ENCODE measurements around the gene ZNF556. TPM values are rescaled to one million over a fixed set of nuclear protein-coding genes. Genes with fewer than 3 reads are reported as not detected.

ZNF556 gene
- total and polyA plus RNA-seq, 2 experiments from 2014 or later: not detected

DNA sequence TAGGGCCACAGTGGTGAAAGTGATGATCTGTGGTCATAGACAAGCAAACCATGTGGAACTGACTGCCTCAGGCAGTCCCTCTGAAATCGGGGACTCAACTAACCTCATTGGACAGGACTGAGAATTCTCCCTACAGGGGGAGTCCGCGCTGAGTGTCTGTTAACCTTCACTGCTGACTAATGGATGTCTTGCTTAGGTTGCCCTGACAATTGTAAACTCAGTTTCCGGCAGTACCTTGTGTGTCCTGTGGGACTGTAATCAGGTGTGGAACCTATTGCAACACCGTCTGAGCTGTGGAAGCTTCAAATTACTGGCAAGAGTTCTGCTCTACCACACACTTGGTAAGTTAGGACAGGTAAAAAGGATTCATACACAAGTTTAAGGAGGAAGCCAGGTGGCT lies 55.9 kb downstream of the ZNF556 start:
- H3K27me3 ChIP-seq (replicated peaks; ENCODE audit: insufficient read depth): no peaks in the 10 kb centered on the region
- in situ Hi-C loops (cut with MboI): no loop called here
- no peak for DNase-seq
- no peaks in the 10 kb centered on the region for H3K9me2 ChIP-seq (ENCODE audit: insufficient read depth)
- no peak overlapping the region for H3K4me2 ChIP-seq (ENCODE audit: unreplicated experiment)
- H3K9ac ChIP-seq: no peak overlapping the region
- 76 to 86% methylated on average over 5 of the region's 5 CpGs for WGBS, 2 experiments (ENCODE audit: low coverage in 1 of 2, low lambda C conversion rate in 2 of 2, missing lambda C conversion rate in 2 of 2)
- peaks cover 4% of the 10 kb centered on the region for H3K36me3 ChIP-seq (ENCODE audit: low read depth)
- peaks cover 21% of the 10 kb centered on the region for H3F3A ChIP-seq (ENCODE audit: insufficient read depth)
- H3K4me3 ChIP-seq: no peak overlapping the region
- H3K4me1 ChIP-seq (ENCODE audit: insufficient read depth): peaks cover 9% of the 10 kb centered on the region; the same call in 1 of the 2 replicates
- H3K27ac ChIP-seq: no peak overlapping the region
- TF ChIP-seq EZH2 (IDR thresholded peaks at IDR 0.05; ENCODE audit: insufficient read depth, poor library complexity, severe bottlenecking): no peak
- TF ChIP-seq EZH2phosphoT487 (IDR thresholded peaks at IDR 0.05; ENCODE audit: insufficient read depth, low read depth): no peak
- no peak overlapping the region for H2AFZ ChIP-seq
- no peaks in the 10 kb centered on the region for H3K9me3 ChIP-seq (ENCODE audit: low read depth)
- H4K20me1 ChIP-seq (ENCODE audit: insufficient read depth): no peaks in the 10 kb centered on the region
- H3K79me2 ChIP-seq (ENCODE audit: insufficient read depth): no peaks in the 10 kb centered on the region

DNA sequence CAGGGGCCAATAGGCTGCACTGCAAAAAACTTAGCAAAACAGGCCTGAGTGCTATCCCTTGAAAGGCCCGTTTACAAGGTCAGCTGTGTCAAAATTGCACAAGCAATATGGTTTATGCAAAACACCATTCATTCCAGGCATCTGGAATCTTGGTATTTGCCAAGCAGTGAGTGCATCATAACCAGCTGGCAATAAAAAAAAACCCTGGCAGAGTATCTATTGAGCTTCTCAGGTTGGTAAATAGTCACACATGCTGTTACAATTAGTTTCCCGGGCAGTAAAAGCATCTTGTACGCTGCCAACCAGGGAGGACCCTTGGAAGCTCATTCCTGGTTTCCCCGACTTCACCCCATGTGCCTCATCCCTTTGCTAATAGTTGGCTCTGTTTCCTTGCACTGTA lies 56.4 kb downstream of the ZNF556 start:
- no peaks in the 10 kb centered on the region for H3K36me3 ChIP-seq (ENCODE audit: low read depth)
- no peak overlapping the region for H3K4me3 ChIP-seq
- in situ Hi-C loops (cut with MboI): no loop called here
- peaks cover 9% of the 10 kb centered on the region; the same call in 1 of the 2 replicates for H3K4me1 ChIP-seq (ENCODE audit: insufficient read depth)
- peak overlapping the region; percentile 50 for H3K27ac ChIP-seq
- no peaks in the 10 kb centered on the region for H3K9me3 ChIP-seq (ENCODE audit: low read depth)
- no peaks in the 10 kb centered on the region for H3K27me3 ChIP-seq (replicated peaks; ENCODE audit: insufficient read depth)
- H3K79me2 ChIP-seq (ENCODE audit: insufficient read depth): no peaks in the 10 kb centered on the region
- WGBS, 2 experiments (ENCODE audit: low coverage in 1 of 2, low lambda C conversion rate in 2 of 2, missing lambda C conversion rate in 2 of 2): 1 to 5% methylated on average over 4 of the region's 4 CpGs
- TF ChIP-seq EZH2phosphoT487 (IDR thresholded peaks at IDR 0.05; ENCODE audit: insufficient read depth, low read depth) (no peak), EZH2 (IDR thresholded peaks at IDR 0.05; ENCODE audit: insufficient read depth, poor library complexity, severe bottlenecking) (no peak)
- H3K4me2 ChIP-seq (ENCODE audit: unreplicated experiment): peak overlapping the region; percentile 30
- H3K9ac ChIP-seq: no peak overlapping the region
- no peak overlapping the region for H2AFZ ChIP-seq
- H3F3A ChIP-seq (ENCODE audit: insufficient read depth): peaks cover 21% of the 10 kb centered on the region
- H3K9me2 ChIP-seq (ENCODE audit: insufficient read depth): no peaks in the 10 kb centered on the region
- peak; percentile 84 for DNase-seq
- no peaks in the 10 kb centered on the region for H4K20me1 ChIP-seq (ENCODE audit: insufficient read depth)

DNA sequence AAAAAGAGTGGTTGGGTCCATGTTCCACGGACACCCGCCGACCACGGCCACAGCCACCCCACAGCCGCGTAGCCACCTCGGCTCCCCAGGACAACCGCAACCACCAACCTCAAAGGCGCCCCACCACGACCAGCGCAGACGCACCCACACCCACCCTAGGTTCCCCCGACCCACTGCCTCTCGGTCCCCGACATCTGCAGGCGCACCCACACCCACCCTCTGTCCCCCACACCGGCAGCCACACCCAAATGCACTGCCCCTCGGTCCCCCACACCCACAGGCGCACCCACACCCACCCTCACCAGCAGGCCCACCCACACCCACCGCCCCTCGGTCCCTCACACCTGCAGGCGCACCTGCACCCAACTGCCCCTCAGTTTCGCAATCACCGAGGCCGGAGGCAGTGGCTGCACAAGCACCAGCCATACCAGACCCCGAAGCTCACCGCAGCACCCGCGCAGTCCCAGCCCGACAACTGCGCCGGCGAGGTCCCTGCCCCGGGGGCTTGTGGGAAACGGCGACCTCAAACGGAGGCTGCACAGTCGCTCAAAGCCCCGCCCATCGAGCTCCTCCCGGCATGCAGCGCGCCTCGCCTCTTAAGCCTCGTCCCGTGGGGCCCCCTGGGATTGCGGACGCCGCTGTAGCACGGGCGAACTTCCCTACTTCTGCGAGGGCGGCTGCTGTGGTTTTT lies 59.4 kb downstream of the ZNF556 start:
- Histone ChIP-seq H2AFZ (no peak overlapping the region), H3K4me1 (ENCODE audit: insufficient read depth) (peaks cover 9% of the 10 kb centered on the region; the same call in 1 of the 2 replicates), H3K9ac (no peak overlapping the region), H3K79me2 (ENCODE audit: insufficient read depth) (no peaks in the 10 kb centered on the region), H3K9me2 (ENCODE audit: insufficient read depth) (no peaks in the 10 kb centered on the region), H3K9me3 (ENCODE audit: low read depth) (no peaks in the 10 kb centered on the region), H3F3A (ENCODE audit: insufficient read depth) (peaks cover 21% of the 10 kb centered on the region), H3K36me3 (ENCODE audit: low read depth) (no peaks in the 10 kb centered on the region), H3K4me3 (no peak overlapping the region), H4K20me1 (ENCODE audit: insufficient read depth) (no peaks in the 10 kb centered on the region), H3K4me2 (ENCODE audit: unreplicated experiment) (no peak overlapping the region), H3K27me3 (replicated peaks; ENCODE audit: insufficient read depth) (no peaks in the 10 kb centered on the region), H3K27ac (no peak overlapping the region)
- 93 to 95% methylated on average over 29 to 53 of the region's 53 CpGs for WGBS, 2 experiments (ENCODE audit: low coverage in 1 of 2, low lambda C conversion rate in 2 of 2, missing lambda C conversion rate in 2 of 2)
- TF ChIP-seq EZH2phosphoT487 (IDR thresholded peaks at IDR 0.05; ENCODE audit: insufficient read depth, low read depth) (no peak), EZH2 (IDR thresholded peaks at IDR 0.05; ENCODE audit: insufficient read depth, poor library complexity, severe bottlenecking) (no peak)
- DNase-seq: no peak
- in situ Hi-C loops (cut with MboI): no loop called here

DNA sequence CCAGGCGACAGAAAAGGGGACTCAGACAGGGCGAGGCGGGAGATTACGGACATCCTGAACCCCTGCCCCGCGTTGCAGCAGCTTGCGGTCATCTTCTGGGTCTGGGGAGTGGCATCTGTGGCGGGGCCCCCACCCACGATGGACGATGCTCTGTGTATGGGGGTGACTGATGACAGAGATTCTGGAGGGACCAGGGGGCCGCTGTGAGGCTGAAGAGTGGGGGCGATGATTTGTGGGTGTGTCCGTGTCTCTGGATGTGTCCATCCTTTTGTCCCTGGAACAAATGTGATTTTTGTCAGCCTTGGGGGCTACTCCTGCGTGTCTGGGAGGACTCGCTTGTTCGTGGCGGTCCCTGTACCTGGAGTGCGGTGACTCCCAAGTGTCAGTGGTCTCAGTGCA lies 59.9 kb downstream of the ZNF556 start:
- 93 to 95% methylated on average over 18 of the region's 18 CpGs for WGBS, 2 experiments (ENCODE audit: low coverage in 1 of 2, low lambda C conversion rate in 2 of 2, missing lambda C conversion rate in 2 of 2)
- Histone ChIP-seq H3K36me3 (ENCODE audit: low read depth) (no peaks in the 10 kb centered on the region), H4K20me1 (ENCODE audit: insufficient read depth) (no peaks in the 10 kb centered on the region), H3K4me1 (ENCODE audit: insufficient read depth) (peaks cover 9% of the 10 kb centered on the region; the same call in 1 of the 2 replicates), H2AFZ (no peak overlapping the region), H3K9me3 (ENCODE audit: low read depth) (no peaks in the 10 kb centered on the region), H3K4me2 (ENCODE audit: unreplicated experiment) (no peak overlapping the region), H3K9me2 (ENCODE audit: insufficient read depth) (no peaks in the 10 kb centered on the region), H3K79me2 (ENCODE audit: insufficient read depth) (no peaks in the 10 kb centered on the region), H3K27me3 (replicated peaks; ENCODE audit: insufficient read depth) (no peaks in the 10 kb centered on the region), H3K27ac (no peak overlapping the region), H3K4me3 (no peak overlapping the region), H3K9ac (no peak overlapping the region), H3F3A (ENCODE audit: insufficient read depth) (peaks cover 21% of the 10 kb centered on the region)
- in situ Hi-C loops (cut with MboI): no loop called here
- TF ChIP-seq EZH2phosphoT487 (IDR thresholded peaks at IDR 0.05; ENCODE audit: insufficient read depth, low read depth) (no peak), EZH2 (IDR thresholded peaks at IDR 0.05; ENCODE audit: insufficient read depth, poor library complexity, severe bottlenecking) (no peak)
- no peak for DNase-seq

Other genes starting within 250 kb of the ZNF556 start
- gene GNG7, start 164.6 kb upstream of the ZNF556 start, total RNA-seq (2014; rRNA removed; shearing (Covaris generic)): 0.11 TPM in 1 of 2 replicates, not detected in the other
- 0.13 and 0.16 TPM in 2 replicates for gene GNG7, start 164.6 kb upstream of the ZNF556 start, polyA plus RNA-seq (2016; fragmentation: Nextera tagmentation; extraction: Ambion mirVana)
- gene DIRAS1, start 146.0 kb upstream of the ZNF556 start, total RNA-seq (2014; rRNA removed; shearing (Covaris generic)): 4.9 and 5.9 TPM in 2 replicates
- 2.6 TPM in 2 replicates for gene DIRAS1, start 146.0 kb upstream of the ZNF556 start, polyA plus RNA-seq (2016; fragmentation: Nextera tagmentation; extraction: Ambion mirVana)
- 38.4 and 50.9 TPM in 2 replicates for gene SLC39A3, start 127.3 kb upstream of the ZNF556 start, total RNA-seq (2014; rRNA removed; shearing (Covaris generic))
- gene SLC39A3, start 127.3 kb upstream of the ZNF556 start, polyA plus RNA-seq (2016; fragmentation: Nextera tagmentation; extraction: Ambion mirVana): 45.0 and 45.2 TPM in 2 replicates
- 56.1 and 57.5 TPM in 2 replicates for gene SGTA, start 84.1 kb upstream of the ZNF556 start, total RNA-seq (2014; rRNA removed; shearing (Covaris generic))
- gene SGTA, start 84.1 kb upstream of the ZNF556 start, polyA plus RNA-seq (2016; fragmentation: Nextera tagmentation; extraction: Ambion mirVana): 66.0 and 66.2 TPM in 2 replicates
- gene THOP1, start 81.8 kb upstream of the ZNF556 start, total RNA-seq (2014; rRNA removed; shearing (Covaris generic)): 136 and 153 TPM in 2 replicates
- gene THOP1, start 81.8 kb upstream of the ZNF556 start, polyA plus RNA-seq (2016; fragmentation: Nextera tagmentation; extraction: Ambion mirVana): 64.8 and 70.0 TPM in 2 replicates
- gene ZNF554, start 47.5 kb upstream of the ZNF556 start, total RNA-seq (2014; rRNA removed; shearing (Covaris generic)): 2.9 and 3.0 TPM in 2 replicates
- gene ZNF554, start 47.5 kb upstream of the ZNF556 start, polyA plus RNA-seq (2016; fragmentation: Nextera tagmentation; extraction: Ambion mirVana): 1.4 and 2.2 TPM in 2 replicates
- gene ZNF555, start 25.9 kb upstream of the ZNF556 start, total RNA-seq (2014; rRNA removed; shearing (Covaris generic)): 4.3 and 7.3 TPM in 2 replicates
- 5.8 and 6.2 TPM in 2 replicates for gene ZNF555, start 25.9 kb upstream of the ZNF556 start, polyA plus RNA-seq (2016; fragmentation: Nextera tagmentation; extraction: Ambion mirVana)
- gene ZNF57, start 33.6 kb downstream of the ZNF556 start, total RNA-seq (2014; rRNA removed; shearing (Covaris generic)): 1.7 and 4.6 TPM in 2 replicates
- gene ZNF57, start 33.6 kb downstream of the ZNF556 start, polyA plus RNA-seq (2016; fragmentation: Nextera tagmentation; extraction: Ambion mirVana): 1.9 and 2.3 TPM in 2 replicates
- gene ZNF77, start 77.6 kb downstream of the ZNF556 start, total RNA-seq (2014; rRNA removed; shearing (Covaris generic)): 0.76 and 1.1 TPM in 2 replicates
- gene ZNF77, start 77.6 kb downstream of the ZNF556 start, polyA plus RNA-seq (2016; fragmentation: Nextera tagmentation; extraction: Ambion mirVana): 1.2 TPM in 2 replicates
- gene TLE6, start 110.2 kb downstream of the ZNF556 start, total RNA-seq (2014; rRNA removed; shearing (Covaris generic)): 0.13 and 0.65 TPM in 2 replicates
- gene TLE6, start 110.2 kb downstream of the ZNF556 start, polyA plus RNA-seq (2016; fragmentation: Nextera tagmentation; extraction: Ambion mirVana): 0.21 and 0.68 TPM in 2 replicates
- 4.3 and 10.1 TPM in 2 replicates for gene TLE2, start 161.9 kb downstream of the ZNF556 start, total RNA-seq (2014; rRNA removed; shearing (Covaris generic))
- gene TLE2, start 161.9 kb downstream of the ZNF556 start, polyA plus RNA-seq (2016; fragmentation: Nextera tagmentation; extraction: Ambion mirVana): 2.9 and 3.6 TPM in 2 replicates
- gene TLE5, start 195.2 kb downstream of the ZNF556 start, total RNA-seq (2014; rRNA removed; shearing (Covaris generic)): 254 and 337 TPM in 2 replicates
- 133 and 157 TPM in 2 replicates for gene TLE5, start 195.2 kb downstream of the ZNF556 start, polyA plus RNA-seq (2016; fragmentation: Nextera tagmentation; extraction: Ambion mirVana)
- 69.9 and 99.3 TPM in 2 replicates for gene GNA11, start 227.0 kb downstream of the ZNF556 start, total RNA-seq (2014; rRNA removed; shearing (Covaris generic))
- 14.2 and 15.0 TPM in 2 replicates for gene GNA11, start 227.0 kb downstream of the ZNF556 start, polyA plus RNA-seq (2016; fragmentation: Nextera tagmentation; extraction: Ambion mirVana)

Data from GM23248 (cell line).